ENCODE results near the gene FBXL5. TPM values are rescaled to one million over a fixed set of nuclear protein-coding genes. Genes with fewer than 3 reads are reported as not detected.

The FBXL5 gene, protein sequence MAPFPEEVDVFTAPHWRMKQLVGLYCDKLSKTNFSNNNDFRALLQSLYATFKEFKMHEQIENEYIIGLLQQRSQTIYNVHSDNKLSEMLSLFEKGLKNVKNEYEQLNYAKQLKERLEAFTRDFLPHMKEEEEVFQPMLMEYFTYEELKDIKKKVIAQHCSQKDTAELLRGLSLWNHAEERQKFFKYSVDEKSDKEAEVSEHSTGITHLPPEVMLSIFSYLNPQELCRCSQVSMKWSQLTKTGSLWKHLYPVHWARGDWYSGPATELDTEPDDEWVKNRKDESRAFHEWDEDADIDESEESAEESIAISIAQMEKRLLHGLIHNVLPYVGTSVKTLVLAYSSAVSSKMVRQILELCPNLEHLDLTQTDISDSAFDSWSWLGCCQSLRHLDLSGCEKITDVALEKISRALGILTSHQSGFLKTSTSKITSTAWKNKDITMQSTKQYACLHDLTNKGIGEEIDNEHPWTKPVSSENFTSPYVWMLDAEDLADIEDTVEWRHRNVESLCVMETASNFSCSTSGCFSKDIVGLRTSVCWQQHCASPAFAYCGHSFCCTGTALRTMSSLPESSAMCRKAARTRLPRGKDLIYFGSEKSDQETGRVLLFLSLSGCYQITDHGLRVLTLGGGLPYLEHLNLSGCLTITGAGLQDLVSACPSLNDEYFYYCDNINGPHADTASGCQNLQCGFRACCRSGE
- total RNA-seq (2014; rRNA removed; shearing (Covaris generic); ENCODE audit: low replicate concordance): 28.5 and 34.8 TPM in 2 replicates

DNA sequence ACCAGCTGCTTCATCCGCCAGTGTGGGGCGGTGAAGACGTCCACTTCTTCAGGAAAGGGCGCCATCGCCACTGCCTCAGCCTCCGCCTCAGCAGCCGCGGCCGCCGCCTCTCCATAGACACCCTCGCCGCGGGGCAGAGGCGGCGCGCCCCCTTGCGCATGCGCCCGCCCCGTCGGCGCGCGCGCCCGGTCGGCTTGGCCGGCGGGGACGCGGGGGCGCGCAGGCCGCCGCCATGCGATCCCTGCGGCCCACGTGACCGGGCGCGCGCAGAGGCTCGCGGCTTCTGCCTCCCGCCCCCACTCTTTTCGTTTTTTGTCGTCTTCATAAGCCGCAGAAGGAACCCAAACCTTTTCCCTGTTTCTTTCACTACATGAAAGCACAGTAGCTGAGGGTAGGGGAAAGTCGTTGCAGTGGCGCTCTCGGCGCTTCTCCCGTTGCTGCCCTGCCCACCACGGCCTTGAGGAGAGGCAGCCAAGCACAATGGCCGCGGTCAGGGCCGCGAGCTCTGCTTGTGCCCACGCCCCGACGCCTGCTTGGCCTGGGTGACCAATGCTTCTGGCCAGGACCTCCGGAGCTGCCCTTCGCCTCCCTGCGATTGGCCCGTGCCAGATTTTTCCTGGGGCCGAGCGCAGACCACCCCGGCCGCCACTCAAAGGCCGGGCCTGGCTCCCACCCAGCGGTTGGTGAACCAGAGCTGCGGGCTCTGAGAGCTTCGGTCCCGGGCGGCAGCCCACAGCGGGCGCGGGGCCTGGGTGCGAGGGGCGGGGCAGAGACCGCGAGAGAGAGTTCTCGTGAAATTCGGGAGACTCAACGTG lies at the start of gene FBXL5:
Gene FBXL5, minus strand, starts transcription at position 135 of the 815 bp plus-strand sequence. Its CDS starts 70 bp downstream, at position 65.
- peak; percentile 85 for DNase-seq (ENCODE audit: low read depth)

DNA sequence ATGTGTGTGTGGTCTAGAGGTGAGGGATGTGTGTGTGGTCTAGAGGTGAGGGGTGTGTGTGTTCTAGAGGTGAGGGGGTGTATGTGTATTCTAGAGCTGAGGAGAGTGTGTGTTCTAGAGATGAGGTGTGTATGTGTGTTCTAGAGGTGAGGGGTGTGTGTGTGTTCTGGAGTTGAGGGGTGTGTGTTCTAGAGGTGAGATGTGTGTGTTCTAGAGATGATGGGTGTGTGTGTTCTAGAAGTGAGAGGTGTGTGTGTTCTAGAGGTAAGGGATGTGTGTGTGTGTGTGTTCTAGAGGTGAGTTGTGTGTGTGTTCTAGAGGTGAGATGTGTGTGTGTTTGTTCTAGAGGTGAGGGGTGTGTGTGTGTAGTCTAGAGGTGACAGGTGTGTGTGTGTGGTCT lies 49.0 kb upstream of the FBXL5 start:
- in situ Hi-C loops (cut with HindIII; ENCODE audit: low pct_unique_long_range_greater_than_20kb, low sequenced_read_pairs): no loop called here
- DNase-seq (ENCODE audit: low read depth): no peak

More for the DNA sequence above, at the start of gene FBXL5:
- in situ Hi-C loops (cut with HindIII; ENCODE audit: low pct_unique_long_range_greater_than_20kb, low sequenced_read_pairs): no loop called here

DNA sequence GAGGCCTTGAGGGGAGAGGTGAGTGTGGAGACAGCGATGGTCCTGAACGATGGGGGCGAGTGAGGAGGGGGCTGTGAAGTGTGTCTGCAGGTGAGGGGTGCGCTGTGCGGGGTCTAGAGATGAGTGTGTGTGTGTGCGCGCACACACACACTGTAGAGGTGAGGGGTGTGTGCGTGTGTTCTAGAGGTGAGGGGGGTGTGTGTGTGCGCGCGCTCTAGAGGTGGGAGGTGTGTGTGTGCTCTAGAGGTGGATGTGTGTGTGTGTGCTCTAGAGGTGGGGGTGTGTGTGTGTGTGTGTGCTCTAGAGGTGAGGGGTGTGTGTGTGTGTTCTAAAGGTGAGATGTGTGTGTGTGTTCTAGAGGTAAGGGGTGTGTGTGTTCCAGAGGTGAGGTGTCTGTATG lies 48.3 kb upstream of the FBXL5 start:
- no peak for DNase-seq (ENCODE audit: low read depth)
- in situ Hi-C loops (cut with HindIII; ENCODE audit: low pct_unique_long_range_greater_than_20kb, low sequenced_read_pairs): no loop called here

DNA sequence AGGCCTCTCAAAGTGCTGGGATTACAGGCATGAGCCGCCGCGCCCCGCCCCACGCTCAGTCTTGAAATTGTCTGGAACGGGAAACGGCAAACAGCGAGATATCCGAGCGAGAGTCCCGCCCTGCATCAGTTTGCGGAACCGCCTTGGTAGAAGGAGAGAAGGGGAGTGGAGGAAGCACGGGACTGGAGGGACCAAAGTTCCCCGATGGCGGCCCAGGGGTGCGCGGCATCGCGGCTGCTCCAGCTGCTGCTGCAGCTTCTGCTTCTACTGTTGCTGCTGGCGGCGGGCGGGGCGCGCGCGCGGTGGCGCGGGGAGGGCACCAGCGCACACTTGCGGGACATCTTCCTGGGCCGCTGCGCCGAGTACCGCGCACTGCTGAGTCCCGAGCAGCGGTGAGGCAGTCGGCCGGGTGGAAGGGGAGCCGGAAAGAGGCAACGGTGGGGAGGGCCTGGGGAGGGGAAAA lies 47.8 kb upstream of the FBXL5 start, which contains the start of gene BST1:
Gene BST1, plus strand, starts transcription at position 125 of the 463 bp plus-strand sequence. Its CDS starts 80 bp downstream, at position 205.
- no peak for DNase-seq (ENCODE audit: low read depth)
- in situ Hi-C loops (cut with HindIII; ENCODE audit: low pct_unique_long_range_greater_than_20kb, low sequenced_read_pairs): no loop called here

DNA sequence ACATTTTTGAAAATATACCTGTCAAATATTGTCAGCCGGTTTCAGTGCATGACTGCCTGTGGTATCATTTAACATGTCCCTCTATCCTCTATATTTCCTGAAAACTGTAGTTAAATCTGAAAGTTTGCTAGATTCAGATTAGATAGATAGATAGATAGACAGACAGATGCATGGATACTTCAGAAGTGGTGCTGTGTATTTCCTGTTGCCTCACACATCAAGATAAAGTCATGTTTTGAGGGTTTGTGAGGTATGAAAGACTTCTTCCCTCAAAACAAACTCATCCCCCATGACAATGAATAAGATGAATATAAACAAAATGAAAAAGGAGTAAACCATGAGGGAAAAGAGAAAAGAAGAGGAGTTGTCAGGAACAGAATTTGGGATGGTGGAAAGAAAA lies 41.7 kb upstream of the FBXL5 start:
- in situ Hi-C loops (cut with HindIII; ENCODE audit: low pct_unique_long_range_greater_than_20kb, low sequenced_read_pairs): no loop called here

DNA sequence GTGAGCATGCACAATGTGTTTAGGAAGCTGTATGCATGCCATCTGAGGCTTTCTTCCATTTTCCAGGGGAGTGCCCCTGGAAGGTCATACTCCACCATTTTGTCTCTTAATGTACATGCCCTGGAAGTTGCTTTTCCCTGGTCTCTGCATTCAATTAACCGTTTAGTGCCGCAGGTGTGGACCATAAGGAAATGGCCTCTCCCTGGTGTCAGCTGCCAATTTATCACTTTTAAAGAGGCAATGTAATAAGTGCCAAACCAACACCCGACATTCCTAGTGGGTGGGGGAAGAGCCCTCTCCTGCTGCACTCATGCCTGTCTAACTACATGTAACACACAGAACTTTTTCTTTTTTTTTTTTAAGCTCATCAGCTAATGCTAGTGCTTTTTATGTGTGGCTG lies 40.6 kb upstream of the FBXL5 start:
- no peak for DNase-seq (ENCODE audit: low read depth)
- in situ Hi-C loops (cut with HindIII; ENCODE audit: low pct_unique_long_range_greater_than_20kb, low sequenced_read_pairs): no loop called here

More for the DNA sequence above, 41.7 kb upstream of the FBXL5 start:
- no peak for DNase-seq (ENCODE audit: low read depth)

DNA sequence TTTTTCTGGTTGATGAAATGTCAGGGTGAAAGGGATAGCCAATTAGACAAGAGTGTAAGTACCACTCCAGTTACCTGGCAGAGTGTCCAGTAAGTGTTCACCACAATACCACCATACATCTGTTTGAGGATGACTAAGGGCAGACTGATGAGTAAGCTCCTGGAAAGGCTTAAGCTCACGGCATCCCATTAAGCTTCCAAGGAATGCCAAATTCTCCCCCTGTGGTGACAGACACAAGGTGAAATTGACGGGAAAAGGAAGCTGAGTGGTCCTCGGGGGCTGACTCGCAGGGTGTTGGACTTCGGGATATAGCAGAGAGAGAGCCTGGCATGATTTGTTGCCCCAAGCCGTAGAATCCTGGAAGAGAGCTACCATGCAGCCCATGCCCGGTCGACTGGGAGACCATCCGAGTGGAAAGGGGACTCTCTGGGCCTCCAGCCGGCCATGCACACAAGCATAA lies 40.1 kb upstream of the FBXL5 start:
- in situ Hi-C loops (cut with HindIII; ENCODE audit: low pct_unique_long_range_greater_than_20kb, low sequenced_read_pairs): no loop called here
- DNase-seq (ENCODE audit: low read depth): peak; percentile 84

DNA sequence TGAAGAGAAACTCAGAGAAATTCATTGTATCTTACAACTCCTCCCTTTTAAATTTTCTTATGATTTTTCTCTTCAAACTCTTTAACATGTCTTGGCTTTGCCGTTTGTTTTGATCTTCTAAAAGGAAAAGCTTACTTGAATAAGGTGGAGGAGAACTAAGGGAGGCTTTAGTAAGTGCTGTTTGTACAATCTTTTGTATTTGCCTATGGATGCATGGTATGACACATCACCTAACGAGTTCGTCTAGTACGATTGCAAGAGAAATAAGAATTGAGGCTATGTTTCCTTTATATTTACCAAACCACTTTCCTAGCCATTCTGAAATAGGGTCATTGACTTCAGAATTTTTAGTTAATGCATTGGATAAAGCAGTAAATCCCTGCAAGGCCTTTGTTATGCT lies 39.3 kb upstream of the FBXL5 start:
- in situ Hi-C loops (cut with HindIII; ENCODE audit: low pct_unique_long_range_greater_than_20kb, low sequenced_read_pairs): no loop called here
- no peak for DNase-seq (ENCODE audit: low read depth)

DNA sequence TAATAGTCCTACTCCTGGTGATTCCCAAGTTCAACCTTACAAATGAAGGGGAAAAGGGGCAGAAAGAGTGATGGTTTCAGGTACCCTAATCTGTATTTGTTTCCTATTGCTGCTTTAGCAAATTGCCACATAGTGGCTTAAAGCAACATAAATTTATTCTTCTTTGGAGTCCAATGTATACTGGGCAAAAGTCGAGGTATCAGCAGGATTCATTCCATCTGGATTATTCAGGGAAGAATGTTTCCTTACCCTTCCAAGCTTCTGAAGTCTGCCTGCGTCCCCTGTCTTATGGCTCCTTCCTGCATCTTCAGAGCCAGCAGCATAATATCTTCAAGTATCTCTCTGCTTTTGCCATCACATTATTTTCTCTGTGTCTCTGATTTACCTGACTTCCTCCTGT lies 37.4 kb upstream of the FBXL5 start:
- in situ Hi-C loops (cut with HindIII; ENCODE audit: low pct_unique_long_range_greater_than_20kb, low sequenced_read_pairs): no loop called here
- DNase-seq (ENCODE audit: low read depth): no peak

DNA sequence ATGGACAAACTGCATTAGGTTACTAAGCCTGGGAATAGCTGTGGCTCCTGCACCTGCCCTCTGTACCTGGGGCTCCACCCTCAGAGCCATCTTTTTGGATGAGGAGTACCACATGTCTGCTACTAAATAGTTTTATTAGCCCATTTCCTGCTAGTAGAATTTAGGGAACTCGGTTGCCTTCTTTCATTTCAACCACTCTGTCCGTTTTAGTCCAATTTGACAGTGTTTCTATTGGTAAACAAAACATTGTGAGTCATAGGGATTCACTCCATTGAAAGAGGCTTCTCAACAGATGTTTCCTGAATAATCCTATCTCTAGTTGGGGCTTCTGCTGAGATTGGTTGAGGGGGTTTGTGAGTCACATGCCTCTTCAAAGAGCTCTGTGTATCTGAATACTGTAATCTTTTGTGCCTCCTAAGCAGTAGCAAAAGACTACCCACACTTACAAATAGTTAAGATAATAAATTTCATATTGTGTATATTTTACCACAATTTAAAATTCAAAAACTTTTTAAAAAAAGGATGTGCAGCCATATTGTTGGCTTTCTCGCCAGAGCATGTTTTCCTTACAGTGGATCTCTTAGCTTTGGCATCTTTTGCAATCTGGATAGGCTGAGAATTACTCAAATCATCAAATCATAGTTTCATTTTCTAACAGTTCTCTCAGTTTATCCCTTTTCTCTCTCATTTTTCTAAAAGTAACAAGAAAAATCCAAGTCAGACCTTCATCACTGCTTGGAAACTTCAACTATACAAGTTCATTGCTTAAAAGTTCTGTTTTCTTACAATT lies 36.4 kb upstream of the FBXL5 start:
- DNase-seq (ENCODE audit: low read depth): no peak
- in situ Hi-C loops (cut with HindIII; ENCODE audit: low pct_unique_long_range_greater_than_20kb, low sequenced_read_pairs): no loop called here

DNA sequence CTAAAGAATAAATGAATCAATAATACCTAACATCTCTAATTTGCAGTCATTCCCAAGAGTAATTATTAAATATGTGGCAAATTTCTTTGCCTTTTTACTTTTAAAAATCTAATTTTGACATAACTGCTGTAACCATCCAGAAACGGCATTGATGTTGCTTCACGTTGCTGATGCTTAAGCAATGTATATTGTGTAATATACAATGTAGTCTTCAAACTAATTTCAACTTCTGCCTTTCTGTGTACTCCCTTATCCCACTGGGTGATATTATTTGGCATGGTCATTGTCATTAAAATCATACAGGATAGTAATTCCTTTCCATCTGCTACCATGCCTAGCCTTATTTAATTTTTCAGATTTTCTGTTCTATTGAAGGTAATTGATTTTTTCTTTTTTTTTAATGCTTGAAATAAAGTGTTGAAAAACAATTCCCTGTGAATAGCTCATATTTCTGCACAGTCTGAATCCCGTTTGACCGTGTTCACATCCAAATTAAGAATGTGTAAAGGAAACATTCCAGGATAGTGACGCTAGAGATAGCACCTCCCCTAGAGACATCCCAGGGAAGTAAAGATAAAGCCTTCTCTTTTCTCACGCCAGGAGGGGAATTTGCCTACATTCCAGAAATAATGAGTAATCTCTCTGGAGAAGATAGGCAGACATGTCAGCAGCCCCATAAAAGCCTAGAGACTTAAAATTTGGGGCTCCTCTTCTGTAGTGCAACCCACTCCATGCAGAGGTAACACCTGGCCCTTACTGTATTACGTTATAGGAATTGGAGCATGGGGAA lies 35.1 kb upstream of the FBXL5 start:
- in situ Hi-C loops (cut with HindIII; ENCODE audit: low pct_unique_long_range_greater_than_20kb, low sequenced_read_pairs): no loop called here
- DNase-seq (ENCODE audit: low read depth): peak; percentile 86

DNA sequence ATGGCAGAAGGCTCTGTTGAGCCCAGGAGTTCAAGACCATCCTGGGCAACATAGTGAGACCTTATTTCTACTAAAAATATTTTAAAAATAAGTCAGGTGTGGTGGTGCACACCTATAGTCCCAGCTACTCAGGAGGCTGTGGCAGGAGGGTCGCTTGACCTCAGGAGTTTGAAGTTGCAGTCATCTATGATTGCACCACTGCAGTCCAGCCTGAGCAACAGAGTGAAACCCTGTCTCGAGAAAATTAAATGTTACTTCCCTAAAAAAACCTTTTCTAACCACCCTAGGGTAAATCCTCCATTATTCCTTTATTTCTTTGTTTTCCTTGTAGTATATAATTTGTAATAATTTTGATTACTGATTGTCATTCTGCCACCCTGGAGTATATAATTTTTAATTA lies 34.4 kb upstream of the FBXL5 start:
- in situ Hi-C loops (cut with HindIII; ENCODE audit: low pct_unique_long_range_greater_than_20kb, low sequenced_read_pairs): no loop called here
- no peak for DNase-seq (ENCODE audit: low read depth)

DNA sequence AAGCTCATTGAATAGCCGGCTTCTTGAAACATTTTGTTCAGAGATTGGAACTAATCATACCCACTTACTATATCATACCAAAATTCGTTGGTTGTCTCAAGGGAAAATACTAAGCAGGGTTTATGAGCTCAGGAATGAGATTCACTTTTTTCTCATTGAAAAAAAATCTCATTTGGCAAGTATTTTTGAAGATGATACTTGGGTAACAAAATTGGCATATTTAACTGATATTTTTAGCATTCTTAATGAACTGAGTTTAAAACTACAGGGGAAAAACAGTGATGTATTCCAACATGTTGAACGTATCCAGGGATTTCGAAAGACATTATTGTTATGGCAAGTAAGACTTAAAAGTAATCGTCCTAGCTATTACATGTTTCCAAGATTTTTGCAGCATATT lies 32.9 kb upstream of the FBXL5 start:
- in situ Hi-C loops (cut with HindIII; ENCODE audit: low pct_unique_long_range_greater_than_20kb, low sequenced_read_pairs): no loop called here

DNA sequence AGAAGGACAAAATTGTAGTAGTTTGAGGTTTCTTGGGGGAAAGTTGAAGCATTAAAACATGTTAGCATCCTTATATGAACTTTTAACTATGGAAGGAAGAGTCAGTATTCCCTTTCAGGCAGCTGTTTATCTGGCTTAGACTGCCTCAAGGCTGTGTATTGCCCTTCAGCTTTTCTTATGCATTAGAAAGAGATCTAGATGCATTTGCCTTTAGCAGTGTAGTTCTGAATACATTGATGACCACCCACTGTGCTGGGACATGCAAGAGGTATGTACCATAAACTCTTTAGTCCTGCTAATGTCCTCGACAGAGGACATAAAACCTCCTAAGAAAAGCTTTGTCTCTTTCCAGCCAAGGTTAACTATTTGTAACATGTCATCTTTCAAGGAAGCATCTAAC lies 29.3 kb upstream of the FBXL5 start:
- in situ Hi-C loops (cut with HindIII; ENCODE audit: low pct_unique_long_range_greater_than_20kb, low sequenced_read_pairs): no loop called here
- DNase-seq (ENCODE audit: low read depth): no peak

More for the DNA sequence above, 32.9 kb upstream of the FBXL5 start:
- DNase-seq (ENCODE audit: low read depth): no peak

DNA sequence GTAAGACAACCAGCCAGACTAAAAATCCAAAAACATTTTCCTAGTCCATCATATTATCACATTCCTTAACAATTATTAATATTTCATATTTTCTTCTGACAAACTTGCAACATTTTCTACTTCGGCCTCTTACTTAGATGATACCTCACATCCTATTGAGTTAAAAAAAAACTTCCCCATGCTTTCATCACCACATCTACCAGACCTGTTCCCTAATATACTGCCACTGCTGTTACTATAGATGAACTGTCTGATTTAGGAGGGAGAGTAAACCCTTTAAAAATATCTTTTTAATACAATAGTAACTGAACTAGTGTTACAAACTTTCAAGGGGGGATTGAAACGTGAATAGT lies 28.0 kb upstream of the FBXL5 start:
- in situ Hi-C loops (cut with HindIII; ENCODE audit: low pct_unique_long_range_greater_than_20kb, low sequenced_read_pairs): no loop called here
- DNase-seq (ENCODE audit: low read depth): no peak

DNA sequence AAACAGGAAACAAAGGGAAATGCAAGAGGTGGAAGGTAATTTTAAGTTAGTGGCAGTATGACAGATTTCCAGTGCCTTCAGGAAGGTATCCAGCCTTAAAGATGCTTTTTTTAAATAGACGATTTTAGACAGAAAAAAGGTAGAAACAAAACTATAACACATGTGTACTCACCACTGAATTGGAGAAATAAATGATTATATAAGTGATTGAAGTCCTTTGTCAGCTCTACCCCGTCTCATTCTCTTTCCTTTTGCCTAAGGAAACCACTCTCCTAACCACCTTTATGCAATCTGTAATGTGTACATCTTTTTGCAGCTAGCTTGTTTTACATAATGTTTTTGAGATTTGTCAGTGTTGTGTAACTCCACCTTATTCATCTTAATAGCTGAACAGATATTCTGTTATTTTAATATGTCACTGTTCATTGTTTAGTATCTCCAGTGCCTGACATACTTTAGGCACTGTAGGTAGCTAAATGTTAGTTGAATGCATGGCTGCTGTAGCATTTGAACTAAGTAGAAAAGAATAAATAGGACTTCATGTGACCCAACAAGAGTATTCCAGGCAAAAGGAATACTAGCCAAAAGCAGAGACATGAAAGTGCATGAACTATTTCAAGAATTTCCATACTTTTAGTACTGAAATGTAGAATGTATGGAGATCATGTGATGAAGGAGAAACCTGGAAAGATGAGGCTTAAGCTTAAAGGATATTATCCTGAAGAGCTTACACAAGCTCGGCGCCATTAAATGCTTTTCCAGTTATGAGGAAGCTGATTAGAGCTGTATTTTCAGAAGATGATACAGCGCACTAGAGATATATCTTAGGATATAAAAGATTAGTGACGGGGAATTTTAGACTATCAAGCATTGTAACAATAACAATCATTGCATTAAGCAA lies 27.3 kb upstream of the FBXL5 start:
- in situ Hi-C loops (cut with HindIII; ENCODE audit: low pct_unique_long_range_greater_than_20kb, low sequenced_read_pairs): no loop called here
- no peak for DNase-seq (ENCODE audit: low read depth)
